ENCODE data around the gene ZNF117. TPM values are rescaled to one million over a fixed set of nuclear protein-coding genes. Genes with fewer than 3 reads are reported as not detected.
"Not testable (repeated sequence)": the region's sequence is repeated elsewhere in the genome, so short reads cannot be mapped to it uniquely, and the experiment has no call there.

Gene ZNF117
- total and polyA plus RNA-seq, 5 donors, result 2.5 to 7.6 (median 3.8) TPM

DNA sequence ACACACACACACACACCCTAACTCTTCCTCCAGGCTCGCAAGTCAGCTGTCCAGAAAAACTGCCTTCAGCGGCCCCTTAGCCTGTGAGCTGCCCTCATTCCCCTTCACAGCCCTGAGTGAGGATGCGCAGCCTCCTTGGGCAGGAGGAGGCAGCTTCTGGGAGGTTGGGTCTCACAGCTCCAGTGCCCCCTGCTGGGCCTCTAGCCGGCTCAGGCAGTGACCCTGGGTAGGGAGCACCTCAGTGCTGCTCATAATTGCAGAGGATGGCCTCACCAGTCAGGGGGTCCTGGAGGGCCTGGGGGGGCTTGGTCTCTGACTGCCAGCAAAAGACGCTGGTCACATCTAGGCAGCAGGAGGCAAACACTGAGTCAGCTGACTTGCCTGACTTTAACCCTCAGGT lies 44.1 kb downstream of the ZNF117 start:
- peak; percentile 21 to 71 for ATAC-seq
- WGBS, result 41% methylated on average over 5 of the region's 5 CpGs
- intact Hi-C loops (cut with DNase I), result no loop called here
- peak; percentile 26 to 58 (median 52) for DNase-seq
- Histone ChIP-seq H3K27ac (ENCODE audit: low read length) (no peak overlapping the region), H3K27me3 (ENCODE audit: control insufficient read depth, insufficient read depth) (no peaks in the 10 kb centered on the region), H3K4me3 (ENCODE audit: low read length) (peak overlapping the region; percentile 14), H3K9me3 (ENCODE audit: control insufficient read depth, low read length) (no peaks in the 10 kb centered on the region), H3K4me1 (ENCODE audit: control insufficient read depth, insufficient read depth, low read length) (no peaks in the 10 kb centered on the region)

DNA sequence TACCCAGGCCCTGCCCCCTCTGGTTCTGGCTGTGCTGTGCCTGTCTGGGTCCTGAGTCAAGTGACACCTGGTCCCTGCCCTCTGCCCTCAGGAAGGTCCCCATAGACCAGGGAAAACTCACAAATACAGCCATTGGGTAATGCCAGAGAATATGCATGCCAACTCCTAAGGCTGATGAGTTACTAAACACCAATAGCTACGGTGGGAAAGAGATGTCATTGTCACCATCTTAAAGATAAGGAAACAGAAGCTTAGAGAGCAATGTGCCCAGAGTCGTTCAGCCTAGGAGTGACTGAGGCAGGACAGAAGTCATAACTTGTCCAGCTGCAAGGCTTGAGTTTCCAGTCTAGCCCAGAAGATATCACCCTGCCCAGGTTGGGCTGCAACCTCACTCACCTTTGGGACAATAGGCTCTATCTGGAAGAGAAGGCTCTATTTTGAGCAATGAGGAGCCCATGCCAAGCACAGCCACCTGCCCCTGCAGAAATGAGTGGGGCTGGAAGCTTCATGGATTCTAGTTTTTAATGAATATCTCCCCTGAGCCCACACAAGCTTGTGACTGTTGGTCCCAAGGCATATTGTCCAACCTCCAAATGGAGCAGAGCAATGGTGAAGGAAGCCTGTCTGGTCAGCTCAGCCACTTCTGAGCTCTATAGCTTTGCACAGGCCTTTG lies 45.2 kb downstream of the ZNF117 start:
- Histone ChIP-seq H3K4me3 (ENCODE audit: low read length) (no peak overlapping the region), H3K4me1 (ENCODE audit: control insufficient read depth, insufficient read depth, low read length) (no peaks in the 10 kb centered on the region), H3K9me3 (ENCODE audit: control insufficient read depth, low read length) (no peaks in the 10 kb centered on the region), H3K27ac (ENCODE audit: low read length) (no peak overlapping the region), H3K27me3 (ENCODE audit: control insufficient read depth, insufficient read depth) (no peaks in the 10 kb centered on the region)
- WGBS, result 23% methylated on average over 2 of the region's 2 CpGs
- ATAC-seq, result no peak
- no peak for DNase-seq
- intact Hi-C loops (cut with DNase I), result no loop called here

DNA sequence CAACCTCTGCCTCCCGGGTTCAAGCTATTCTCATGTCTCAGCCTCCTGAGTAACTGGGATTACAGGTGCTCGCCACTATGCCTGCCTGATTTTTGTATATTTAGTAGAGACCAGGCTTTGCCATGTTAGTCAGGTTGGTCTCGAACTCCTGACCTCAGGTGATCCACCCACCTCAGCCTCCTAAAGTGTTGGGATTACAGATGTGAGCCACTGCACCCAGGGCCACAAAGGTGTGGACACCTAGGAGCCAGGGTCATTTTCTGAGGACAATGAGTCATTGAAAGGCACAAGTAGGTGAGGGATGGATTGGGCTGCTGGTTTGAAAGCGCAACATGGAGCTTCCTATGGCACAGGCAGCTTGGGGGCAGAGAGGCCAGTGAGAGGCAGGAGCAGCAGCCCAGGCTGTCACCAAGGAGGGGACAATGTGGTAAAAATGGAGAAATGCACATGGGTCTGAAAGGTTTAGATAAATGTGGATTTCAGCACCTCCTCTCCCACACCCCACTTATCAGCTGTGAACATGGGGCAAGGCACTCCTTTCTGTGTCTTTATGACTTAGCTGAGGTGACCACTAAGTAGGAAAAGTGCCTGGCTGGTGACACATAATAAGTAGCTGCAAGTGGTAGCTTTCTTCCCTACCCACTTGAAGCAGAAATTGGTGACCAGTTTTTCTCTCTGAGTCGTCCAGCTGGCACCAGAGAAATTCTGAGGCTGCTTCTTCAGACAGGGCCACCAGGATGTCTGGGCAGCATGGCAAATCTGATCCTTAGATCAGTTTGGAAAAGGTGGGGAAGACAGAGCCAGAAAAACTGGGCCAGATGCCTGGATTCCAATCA lies 46.0 kb downstream of the ZNF117 start:
- ATAC-seq; intact Hi-C loops (cut with DNase I); H3K27ac ChIP-seq (ENCODE audit: low read length); DNase-seq; H3K27me3 ChIP-seq (ENCODE audit: control insufficient read depth, insufficient read depth); H3K4me3 ChIP-seq (ENCODE audit: low read length); H3K4me1 ChIP-seq (ENCODE audit: control insufficient read depth, insufficient read depth, low read length); H3K9me3 ChIP-seq (ENCODE audit: control insufficient read depth, low read length): not testable (repeated sequence)
- WGBS, result 79% methylated on average over 5 of the region's 5 CpGs

DNA sequence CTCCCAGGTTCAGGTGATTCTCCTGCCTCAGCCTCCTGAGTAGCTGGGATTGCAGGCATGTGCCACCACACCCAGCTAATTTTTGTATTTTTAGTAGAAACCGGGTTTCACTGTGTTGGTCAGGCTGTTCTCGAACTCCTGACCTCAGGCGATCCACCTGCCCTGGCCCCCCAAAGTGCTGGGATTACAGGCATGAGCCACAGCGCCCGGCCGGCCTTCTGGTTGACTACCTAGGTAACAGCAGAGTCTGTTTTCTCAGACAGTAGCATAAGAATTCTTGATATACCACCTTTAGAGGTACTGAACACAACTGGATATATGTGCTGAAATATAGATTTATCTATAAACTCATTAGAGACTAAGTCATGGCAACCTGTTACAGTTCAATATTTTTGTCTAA lies 50.8 kb downstream of the ZNF117 start:
- WGBS, result 92% methylated on average over 6 of the region's 6 CpGs
- H3K27me3 ChIP-seq (ENCODE audit: control insufficient read depth, insufficient read depth); H3K4me3 ChIP-seq (ENCODE audit: low read length); ATAC-seq; H3K27ac ChIP-seq (ENCODE audit: low read length); H3K4me1 ChIP-seq (ENCODE audit: control insufficient read depth, insufficient read depth, low read length); H3K9me3 ChIP-seq (ENCODE audit: control insufficient read depth, low read length); intact Hi-C loops (cut with DNase I): not testable (repeated sequence)
- peak in 1 of 3 donors; percentile 45 for DNase-seq

DNA sequence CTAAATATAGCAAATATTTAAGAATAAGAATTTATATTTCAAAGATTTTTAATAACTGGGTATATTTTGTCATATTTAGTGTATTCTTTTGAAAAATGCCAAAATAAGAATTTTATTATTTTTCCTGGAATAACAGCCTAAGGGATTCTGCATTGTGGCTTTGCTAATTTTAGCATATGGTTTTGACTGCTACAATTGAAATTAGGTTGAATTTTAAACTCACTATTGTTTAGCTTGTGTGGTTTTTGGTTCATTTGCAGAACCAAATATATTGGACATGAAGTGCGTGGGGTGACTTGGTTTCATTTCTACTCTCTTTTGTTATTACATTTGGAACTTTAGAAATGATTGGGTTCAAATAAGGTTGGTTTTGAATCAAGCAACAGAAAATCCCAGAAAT lies 52.3 kb downstream of the ZNF117 start:
- no peak overlapping the region for H3K4me3 ChIP-seq (ENCODE audit: low read length)
- no peaks in the 10 kb centered on the region for H3K9me3 ChIP-seq (ENCODE audit: control insufficient read depth, low read length)
- no peak for DNase-seq
- intact Hi-C loops (cut with DNase I), result no loop called here
- WGBS, result 94% methylated on average over 1 of the region's 1 CpG
- no peaks in the 10 kb centered on the region for H3K27me3 ChIP-seq (ENCODE audit: control insufficient read depth, insufficient read depth)
- H3K27ac ChIP-seq (ENCODE audit: low read length), result no peak overlapping the region
- H3K4me1 ChIP-seq (ENCODE audit: control insufficient read depth, insufficient read depth, low read length), result no peaks in the 10 kb centered on the region
- no peak for ATAC-seq

DNA sequence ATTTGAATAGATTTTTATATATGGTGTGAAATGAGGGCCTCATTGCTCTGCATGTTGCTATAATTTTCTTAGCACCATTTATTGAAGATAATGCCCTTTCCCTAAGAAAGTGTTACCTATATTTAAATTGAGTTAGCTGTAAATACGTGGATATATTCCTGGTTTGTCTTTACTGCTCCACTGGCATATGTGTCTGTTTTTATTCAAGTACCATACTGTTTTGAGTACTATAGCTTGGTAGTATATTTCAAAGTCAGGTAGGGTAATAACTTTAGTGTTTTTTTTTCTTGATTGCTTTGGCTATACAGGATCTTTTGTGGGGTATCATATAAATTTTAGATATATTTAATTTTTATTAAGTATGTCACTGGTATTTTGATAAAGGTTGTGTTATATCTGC lies 56.4 kb downstream of the ZNF117 start:
- H3K9me3 ChIP-seq (ENCODE audit: control insufficient read depth, low read length), result no peaks in the 10 kb centered on the region
- H3K27ac ChIP-seq (ENCODE audit: low read length), result no peak overlapping the region
- ATAC-seq (no peak), DNase-seq (no peak)
- intact Hi-C loops (cut with DNase I), result no loop called here
- H3K4me3 ChIP-seq (ENCODE audit: low read length), result no peak overlapping the region
- H3K4me1 ChIP-seq (ENCODE audit: control insufficient read depth, insufficient read depth, low read length), result no peaks in the 10 kb centered on the region
- 94% methylated on average over 1 of the region's 1 CpG for WGBS
- H3K27me3 ChIP-seq (ENCODE audit: control insufficient read depth, insufficient read depth), result no peaks in the 10 kb centered on the region

DNA sequence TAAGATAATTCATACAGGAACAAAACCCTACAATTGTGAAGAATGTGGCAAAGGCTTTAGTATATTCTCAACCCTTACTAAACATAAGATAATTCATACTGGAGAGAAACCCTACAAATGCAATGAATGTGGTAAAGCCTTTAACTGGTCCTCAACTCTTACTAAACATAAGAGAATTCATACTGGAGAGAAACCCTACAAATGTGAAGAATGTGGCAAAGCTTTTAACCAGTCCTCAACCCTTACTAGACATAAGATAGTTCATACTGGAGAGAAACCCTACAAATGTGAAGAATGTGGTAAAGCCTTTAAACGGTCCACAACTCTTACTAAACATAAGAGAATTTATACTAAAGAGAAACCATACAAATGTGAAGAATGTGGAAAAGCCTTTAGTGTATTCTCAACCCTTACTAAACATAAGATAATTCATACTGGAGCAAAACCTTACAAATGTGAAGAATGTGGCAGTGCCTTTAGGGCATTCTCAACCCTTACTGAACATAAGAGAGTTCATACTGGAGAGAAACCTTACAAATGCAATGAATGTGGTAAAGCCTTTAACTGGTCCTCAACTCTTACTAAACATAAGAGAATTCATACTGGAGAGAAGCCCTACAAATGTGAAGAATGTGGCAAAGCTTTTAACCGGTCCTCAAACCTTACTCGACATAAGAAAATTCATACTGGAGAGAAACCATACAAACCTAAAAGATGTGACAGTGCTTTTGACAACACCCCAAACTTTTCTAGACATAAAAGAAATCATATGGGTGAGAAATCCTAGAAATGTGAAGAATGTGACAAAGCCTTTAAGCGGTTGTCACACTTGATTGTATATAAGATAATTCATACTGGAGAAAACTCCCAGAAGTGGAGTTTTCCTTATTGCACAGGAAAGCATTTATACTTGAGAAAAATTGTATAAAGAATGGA lies 62.3 kb downstream of the ZNF117 start:
- H3K27ac ChIP-seq (ENCODE audit: low read length); intact Hi-C loops (cut with DNase I); DNase-seq; H3K27me3 ChIP-seq (ENCODE audit: control insufficient read depth, insufficient read depth); ATAC-seq; H3K4me3 ChIP-seq (ENCODE audit: low read length); H3K4me1 ChIP-seq (ENCODE audit: control insufficient read depth, insufficient read depth, low read length); H3K9me3 ChIP-seq (ENCODE audit: control insufficient read depth, low read length): not testable (repeated sequence)
- 99% methylated on average over 4 of the region's 4 CpGs for WGBS

Other genes starting within 250 kb of the ZNF117 start
- gene ZNF138, start 196.6 kb downstream of the ZNF117 start, total RNA-seq, result 1 to 10 TPM; 5.1 to 6.6 (median 5.9) TPM
- gene ZNF138, start 196.6 kb downstream of the ZNF117 start, polyA plus RNA-seq, result 4.5 TPM
- 1 to 10 TPM; 2.9 to 3.9 (median 3.4) TPM for gene ZNF273, start 87.8 kb downstream of the ZNF117 start, total RNA-seq
- gene ZNF273, start 87.8 kb downstream of the ZNF117 start, polyA plus RNA-seq, result 2.6 TPM
- gene ERV3-1, start 15.7 kb upstream of the ZNF117 start, total RNA-seq, result 10 to 100 TPM in 1 of 4 donors, 1 to 10 TPM in 3; 6.1 to 11.8 (median 7.7) TPM
- gene ERV3-1, start 15.7 kb upstream of the ZNF117 start, polyA plus RNA-seq, result 4.0 TPM